Uterus (tissue), 2 donors: Measurements from ENCODE around the gene WDR35.

Experiments used
- POLR2A ChIP-seq, 2 donors: fragments of 450-650 bp; IDR thresholded peaks; one replicate each; pipeline ENCODE4 v1.6.1; 2016; ENCODE audit warnings: antibody characterized with exemption in 2 of 2, mild to moderate bottlenecking in 1 of 2, moderate library complexity in 1 of 2
- TF ChIP-seq, protein P1 (sequence below), 4 experiments: fragments of 200-600 bp in 2 of 4; fragments of 450-650 bp in 2 of 4; sonication (generic) in 2 of 4; IDR thresholded peaks; one replicate each; pipeline ENCODE4 v1.5.1; 2016 to 2019; ENCODE audit warnings: antibody characterized with exemption in 4 of 4, mild to moderate bottlenecking in 2 of 4, moderate library complexity in 1 of 4

DNA sequence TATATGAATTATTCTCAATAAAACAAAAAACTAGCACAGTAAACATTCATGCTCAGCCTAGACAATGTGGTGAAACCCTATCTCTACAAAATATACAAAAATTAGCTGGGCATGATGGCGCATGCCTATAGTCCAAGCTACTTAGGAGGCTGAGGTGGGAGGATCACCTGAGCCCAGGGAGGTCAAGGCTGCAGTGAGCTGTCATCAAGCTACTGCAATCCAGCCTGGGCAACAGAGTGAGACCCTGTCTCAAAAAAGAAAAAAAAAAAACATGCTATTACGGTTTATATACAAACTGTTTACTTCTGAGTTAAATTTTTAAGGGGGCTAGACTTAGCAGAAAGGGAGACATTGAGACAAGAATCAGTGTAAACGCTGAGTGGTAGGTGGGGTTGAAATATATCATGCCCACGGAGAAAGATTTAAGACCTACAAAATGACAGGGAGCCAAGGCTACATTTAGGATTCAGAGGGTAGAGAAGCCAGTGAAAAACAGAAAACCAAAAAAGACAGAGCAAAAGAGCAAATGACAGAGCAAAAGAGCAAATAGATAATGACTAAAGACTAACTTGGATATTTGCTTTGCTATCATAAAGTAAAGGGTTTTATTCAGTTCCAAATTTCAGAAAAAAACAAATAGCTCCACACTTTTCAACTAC, 95.6 kb downstream of the WDR35 start:
- TF ChIP-seq, protein P1, sequence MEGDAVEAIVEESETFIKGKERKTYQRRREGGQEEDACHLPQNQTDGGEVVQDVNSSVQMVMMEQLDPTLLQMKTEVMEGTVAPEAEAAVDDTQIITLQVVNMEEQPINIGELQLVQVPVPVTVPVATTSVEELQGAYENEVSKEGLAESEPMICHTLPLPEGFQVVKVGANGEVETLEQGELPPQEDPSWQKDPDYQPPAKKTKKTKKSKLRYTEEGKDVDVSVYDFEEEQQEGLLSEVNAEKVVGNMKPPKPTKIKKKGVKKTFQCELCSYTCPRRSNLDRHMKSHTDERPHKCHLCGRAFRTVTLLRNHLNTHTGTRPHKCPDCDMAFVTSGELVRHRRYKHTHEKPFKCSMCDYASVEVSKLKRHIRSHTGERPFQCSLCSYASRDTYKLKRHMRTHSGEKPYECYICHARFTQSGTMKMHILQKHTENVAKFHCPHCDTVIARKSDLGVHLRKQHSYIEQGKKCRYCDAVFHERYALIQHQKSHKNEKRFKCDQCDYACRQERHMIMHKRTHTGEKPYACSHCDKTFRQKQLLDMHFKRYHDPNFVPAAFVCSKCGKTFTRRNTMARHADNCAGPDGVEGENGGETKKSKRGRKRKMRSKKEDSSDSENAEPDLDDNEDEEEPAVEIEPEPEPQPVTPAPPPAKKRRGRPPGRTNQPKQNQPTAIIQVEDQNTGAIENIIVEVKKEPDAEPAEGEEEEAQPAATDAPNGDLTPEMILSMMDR (IDR thresholded peaks at IDR 0.05), result no peak
- no peak for TF ChIP-seq POLR2A (IDR thresholded peaks at IDR 0.05)
